Upper lobe of left lung (tissue), 6 donors: Measurements from ENCODE around the gene MLIP. TPM values are rescaled to one million over a fixed set of nuclear protein-coding genes. Genes with fewer than 3 reads are reported as not detected.

Experiments used
- ATAC-seq, 2 donors: fragments of 200-7000 bp; cut with Tn5 transposase; one replicate each; pipeline ENCODE4 v1.9.1; 2022; ENCODE audit warnings: mild to moderate bottlenecking in 2 of 2, moderate library complexity in 2 of 2; ENCODE audit not compliant: low FRiP score in 2 of 2
- DNase-seq, 2 donors: peaks; one replicate each; pipeline ENCODE4 v3.0.0-alpha.2; 2019 to 2020
- H3K27ac ChIP-seq, 4 donors: fragments of 200-600 bp; sonication (generic); one replicate each; pipeline ENCODE4 v1.5.1; 2016 to 2019
- H3K27me3 ChIP-seq, 4 donors: fragments of 200-600 bp; sonication (generic); one replicate each; pipeline ENCODE4 v1.5.1; 2017 to 2019
- H3K36me3 ChIP-seq, 4 donors: fragments of 200-600 bp; sonication (generic); one replicate each; pipeline ENCODE4 v1.5.1; 2016 to 2019
- H3K4me1 ChIP-seq, 4 donors: fragments of 200-600 bp; sonication (generic); one replicate each; pipeline ENCODE4 v1.5.1; 2018 to 2019
- H3K4me3 ChIP-seq, 4 donors: fragments of 200-600 bp; sonication (generic); one replicate each; pipeline ENCODE4 v1.5.1; 2017 to 2019; ENCODE audit warnings: mild to moderate bottlenecking in 2 of 4, moderate library complexity in 1 of 4
- H3K9me3 ChIP-seq, 4 donors: fragments of 200-600 bp; sonication (generic); one replicate each; pipeline ENCODE4 v1.5.1; 2018 to 2019
- EP300 ChIP-seq, 4 donors: sonication (generic); formaldehyde crosslinking; IDR thresholded peaks; one replicate each; pipeline ENCODE4 v1.5.1; 2017; ENCODE audit warnings: antibody characterized with exemption in 4 of 4, control low read depth in 2 of 4
- POLR2A ChIP-seq, 4 donors: fragments of 450-650 bp; IDR thresholded peaks; one replicate each; pipeline ENCODE4 v1.5.1; 2016 to 2017; ENCODE audit warnings: antibody characterized with exemption in 4 of 4, mild to moderate bottlenecking in 2 of 4
- POLR2AphosphoS5 ChIP-seq, 2 donors: sonication (generic); formaldehyde crosslinking; IDR thresholded peaks; one replicate each; pipeline ENCODE4 v1.5.1; 2017; ENCODE audit warnings: antibody characterized with exemption in 2 of 2
- WGBS, 2 donors: methylation state at CpG; one replicate each; pipeline ENCODE4 v1.1.5; 2017 to 2018; 5-methylcytosine and 5-hydroxymethylcytosine counted together
- total RNA-seq, 6 donors: library from RNA; depleted of rRNA in 4 of 6; stranded (reverse); fragments of >200 nt in 4 of 6; gene quantifications; one replicate each; pipeline versions ENCODE4 v1.1.0 to v1.2.1, GENCODE V29; 2016 to 2021
- TF ChIP-seq, protein P1 (sequence below), 6 experiments: fragments of 450-650 bp in 4 of 6; fragments of 200-600 bp in 2 of 6; sonication (generic) in 2 of 6; IDR thresholded peaks; one replicate each; pipeline ENCODE4 v1.5.1; 2016 to 2019; ENCODE audit warnings: antibody characterized with exemption in 6 of 6
- donor health status: DM: no; HTN: no; CAD: no; lungs with moderate emphysema.
- donor health status: DM: no; HTN: yes; CAD: no; lungs with severe emphysema.

Gene MLIP
- total RNA-seq, 6 donors from 2014 or later = 0.47 to 1.3 (median 0.77) TPM; not detected in 2

DNA sequence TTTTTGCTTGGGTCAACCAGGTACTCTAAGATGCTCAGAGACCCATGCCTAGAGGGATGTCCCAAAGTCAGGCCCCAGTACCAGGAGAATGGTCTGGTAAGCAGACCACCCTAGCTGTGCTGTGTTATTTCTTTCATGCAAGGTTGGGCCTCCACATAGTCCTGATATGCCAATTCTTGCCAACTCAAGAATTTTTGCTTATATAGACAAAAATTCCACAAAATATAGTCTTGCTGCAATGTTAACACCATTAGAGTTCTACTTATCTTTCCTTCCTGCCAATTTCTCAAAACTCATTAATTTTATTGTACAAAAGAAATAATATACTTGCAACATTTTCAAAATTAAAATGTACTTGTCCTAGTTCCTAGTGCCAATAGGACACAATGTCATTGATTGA, 163.1 kb downstream of the MLIP start:
- no peak for DNase-seq
- no peaks in the 10 kb centered on the region for H3K36me3 ChIP-seq
- no peak for ATAC-seq
- H3K27ac ChIP-seq = no peak overlapping the region
- no peaks in the 10 kb centered on the region for H3K9me3 ChIP-seq
- H3K27me3 ChIP-seq = no peaks in the 10 kb centered on the region
- H3K4me3 ChIP-seq = no peak overlapping the region
- TF ChIP-seq, protein P1, sequence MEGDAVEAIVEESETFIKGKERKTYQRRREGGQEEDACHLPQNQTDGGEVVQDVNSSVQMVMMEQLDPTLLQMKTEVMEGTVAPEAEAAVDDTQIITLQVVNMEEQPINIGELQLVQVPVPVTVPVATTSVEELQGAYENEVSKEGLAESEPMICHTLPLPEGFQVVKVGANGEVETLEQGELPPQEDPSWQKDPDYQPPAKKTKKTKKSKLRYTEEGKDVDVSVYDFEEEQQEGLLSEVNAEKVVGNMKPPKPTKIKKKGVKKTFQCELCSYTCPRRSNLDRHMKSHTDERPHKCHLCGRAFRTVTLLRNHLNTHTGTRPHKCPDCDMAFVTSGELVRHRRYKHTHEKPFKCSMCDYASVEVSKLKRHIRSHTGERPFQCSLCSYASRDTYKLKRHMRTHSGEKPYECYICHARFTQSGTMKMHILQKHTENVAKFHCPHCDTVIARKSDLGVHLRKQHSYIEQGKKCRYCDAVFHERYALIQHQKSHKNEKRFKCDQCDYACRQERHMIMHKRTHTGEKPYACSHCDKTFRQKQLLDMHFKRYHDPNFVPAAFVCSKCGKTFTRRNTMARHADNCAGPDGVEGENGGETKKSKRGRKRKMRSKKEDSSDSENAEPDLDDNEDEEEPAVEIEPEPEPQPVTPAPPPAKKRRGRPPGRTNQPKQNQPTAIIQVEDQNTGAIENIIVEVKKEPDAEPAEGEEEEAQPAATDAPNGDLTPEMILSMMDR (IDR thresholded peaks at IDR 0.05) = no peak
- no peak for TF ChIP-seq POLR2A (IDR thresholded peaks at IDR 0.05)
- no peaks in the 10 kb centered on the region for H3K4me1 ChIP-seq

DNA sequence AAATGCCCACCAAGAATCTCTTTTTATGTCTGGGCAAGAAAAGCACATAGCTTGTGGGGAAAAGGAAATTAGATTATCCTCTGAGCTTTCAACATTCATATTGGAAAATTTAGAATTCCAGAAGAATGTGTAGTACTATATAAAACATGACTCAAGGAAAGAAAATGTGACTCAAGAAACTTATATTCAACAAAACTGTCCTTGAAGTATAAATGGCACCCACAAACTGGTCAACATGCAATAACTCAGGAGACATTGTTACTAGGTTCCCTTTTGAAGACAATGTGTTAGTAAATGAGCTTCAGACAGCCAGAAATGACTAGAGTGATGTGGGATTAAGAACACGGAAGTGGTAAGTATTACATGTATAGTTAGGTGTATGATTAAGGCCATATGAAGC, 170.9 kb downstream of the MLIP start:
- TF ChIP-seq POLR2A (IDR thresholded peaks at IDR 0.05) = no peak
- no peak for ATAC-seq
- no peaks in the 10 kb centered on the region for H3K27me3 ChIP-seq

DNA sequence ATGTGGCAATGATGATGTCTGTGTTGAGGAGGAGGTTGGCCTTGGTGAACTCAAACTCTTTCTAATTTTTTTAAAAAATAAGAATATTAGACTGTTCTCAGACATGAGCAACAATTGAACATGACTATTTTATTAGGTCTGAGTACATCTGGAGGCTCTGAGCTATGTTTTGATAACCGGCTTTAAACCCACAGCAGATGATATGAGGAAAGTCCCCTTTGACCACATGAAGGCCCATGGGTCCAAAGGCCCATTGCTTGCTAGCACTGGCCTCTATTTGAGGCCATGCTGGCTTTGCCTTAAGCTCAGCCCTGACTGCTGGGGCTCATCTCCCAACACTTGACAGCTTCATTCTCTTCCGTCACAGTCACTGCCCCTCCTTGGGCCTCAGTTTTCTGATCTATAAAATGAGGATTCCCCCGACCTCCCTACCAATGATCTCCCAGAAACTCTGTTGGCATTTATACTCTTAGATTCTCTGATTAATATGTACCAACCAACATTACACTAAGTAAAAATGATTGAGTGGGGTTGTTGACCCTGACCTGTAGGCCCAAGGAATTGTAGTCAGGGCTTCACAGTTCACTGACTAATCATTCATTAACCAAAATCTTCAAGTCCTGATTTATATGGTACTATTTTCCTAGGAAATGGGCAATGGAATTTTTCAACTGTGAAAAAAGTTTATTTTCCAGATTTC, 173.1 kb downstream of the MLIP start:
- no peak for DNase-seq
- H3K4me3 ChIP-seq = no peak overlapping the region
- TF ChIP-seq POLR2AphosphoS5 (IDR thresholded peaks at IDR 0.05) (no peak), EP300 (IDR thresholded peaks at IDR 0.05) (no peak), POLR2A (IDR thresholded peaks at IDR 0.05) (no peak)
- TF ChIP-seq, protein P1 (IDR thresholded peaks at IDR 0.05) = no peak
- H3K36me3 ChIP-seq = no peaks in the 10 kb centered on the region
- no peaks in the 10 kb centered on the region for H3K9me3 ChIP-seq
- no peak overlapping the region for H3K27ac ChIP-seq
- H3K4me1 ChIP-seq = no peaks in the 10 kb centered on the region
- 70 to 86% methylated on average over 3 of the region's 3 CpGs for WGBS, 2 donors
- peak in 1 of 2 donors; percentile 37 for ATAC-seq
- H3K27me3 ChIP-seq = no peaks in the 10 kb centered on the region

More for the DNA sequence above, 170.9 kb downstream of the MLIP start:
- 86 to 90% methylated on average over 1 of the region's 1 CpG for WGBS, 2 donors
- DNase-seq = no peak
- Histone ChIP-seq H3K4me1 (no peaks in the 10 kb centered on the region), H3K4me3 (no peak overlapping the region), H3K36me3 (no peaks in the 10 kb centered on the region), H3K27ac (no peak overlapping the region), H3K9me3 (no peaks in the 10 kb centered on the region)

DNA sequence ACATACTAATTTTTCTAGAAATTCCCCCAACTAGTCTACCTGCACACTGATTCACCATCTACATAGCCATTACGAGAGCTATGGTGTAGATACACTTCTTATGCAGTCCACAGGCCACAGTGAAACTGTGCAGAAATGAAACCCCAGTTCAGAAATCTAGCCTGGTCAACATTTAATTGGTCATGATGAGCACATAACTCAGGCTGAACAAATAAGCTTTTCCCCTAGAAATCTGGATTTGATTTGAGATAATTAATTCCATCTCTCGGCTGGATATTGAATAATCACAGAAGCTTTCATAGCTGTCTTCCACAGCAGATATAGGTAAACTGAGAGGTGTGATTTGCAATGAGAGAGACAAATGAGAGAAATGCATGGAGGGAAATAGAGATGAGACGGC, 174.4 kb downstream of the MLIP start:
- Histone ChIP-seq H3K27me3 (no peaks in the 10 kb centered on the region), H3K9me3 (no peaks in the 10 kb centered on the region), H3K27ac (no peak overlapping the region), H3K4me3 (no peak overlapping the region), H3K36me3 (no peaks in the 10 kb centered on the region), H3K4me1 (no peaks in the 10 kb centered on the region)
- ATAC-seq (no peak), DNase-seq (no peak)
- 77 to 90% methylated on average over 3 of the region's 3 CpGs for WGBS, 2 donors
- no peak for TF ChIP-seq EP300 (IDR thresholded peaks at IDR 0.05)
- no peak for TF ChIP-seq POLR2AphosphoS5 (IDR thresholded peaks at IDR 0.05)
- TF ChIP-seq POLR2A (IDR thresholded peaks at IDR 0.05) = no peak
- TF ChIP-seq, protein P1 (IDR thresholded peaks at IDR 0.05) = no peak

DNA sequence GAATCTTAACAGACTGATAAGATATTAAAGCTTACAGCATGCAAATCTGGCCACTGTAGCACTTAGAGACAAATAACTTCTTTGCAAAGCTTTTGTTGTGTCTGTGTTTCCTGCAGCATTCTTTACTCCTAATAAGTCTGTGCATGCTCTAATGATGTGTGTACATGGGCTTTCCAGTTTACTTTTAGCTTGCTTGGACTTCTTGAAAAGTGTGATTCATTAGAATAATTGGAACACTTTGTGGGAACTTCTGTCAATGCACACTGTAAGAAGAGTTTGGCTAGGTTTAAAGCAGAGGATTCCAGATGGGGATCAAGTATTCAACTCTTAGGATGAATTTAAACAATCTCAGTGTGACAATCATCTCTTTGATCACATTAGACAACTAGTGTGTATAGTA, 174.9 kb downstream of the MLIP start:
- no peak for DNase-seq
- TF ChIP-seq, protein P1 (IDR thresholded peaks at IDR 0.05) = no peak
- TF ChIP-seq POLR2AphosphoS5 (IDR thresholded peaks at IDR 0.05) = no peak
- no peaks in the 10 kb centered on the region for H3K27me3 ChIP-seq
- no peaks in the 10 kb centered on the region for H3K4me1 ChIP-seq
- no peak overlapping the region for H3K27ac ChIP-seq
- H3K9me3 ChIP-seq = no peaks in the 10 kb centered on the region
- H3K4me3 ChIP-seq = no peak overlapping the region
- no peak for ATAC-seq
- H3K36me3 ChIP-seq = no peaks in the 10 kb centered on the region
